CD4-positive, CD25-positive, alpha-beta regulatory T cell (primary cell): ENCODE data around the gene RETREG1. TPM values are rescaled to one million over a fixed set of nuclear protein-coding genes. Genes with fewer than 3 reads are reported as not detected.
A peak's percentile ranks its signal among the peaks of the same experiment; 100 is the strongest.

Experiments used
- ATAC-seq, 2 donors: fragments of 150-1000 bp; cut with Tn5 transposase; one replicate each; pipeline ENCODE4 v1.10.0; 2021; ENCODE audit warnings: low read depth in 2 of 2, moderate number of reproducible peaks in 2 of 2, moderate library complexity in 1 of 2
- DNase-seq, 3 donors: peaks; one replicate each; pipeline versions ENCODE4 v3.0.0 to v3.0.0-alpha.2; 2012 to 2022; ENCODE audit warnings: mixed read lengths in 1 of 3
- H3K27ac ChIP-seq: one replicate; pipeline ENCODE4 v1.7.0; 2013; ENCODE audit warnings: mild to moderate bottlenecking, low read length; ENCODE audit not compliant: insufficient read depth, poor library complexity, severe bottlenecking
- H3K27me3 ChIP-seq: one replicate; pipeline ENCODE4 v1.7.0; 2013; ENCODE audit warnings: low read length; ENCODE audit not compliant: control insufficient read depth, insufficient read depth
- H3K36me3 ChIP-seq: one replicate; pipeline ENCODE4 v1.7.0; 2013; ENCODE audit warnings: mild to moderate bottlenecking, low read length, moderate library complexity; ENCODE audit not compliant: control insufficient read depth, insufficient read depth
- H3K4me1 ChIP-seq: 2 replicates; pipeline ENCODE4 v1.7.0; 2013; ENCODE audit warnings: mild to moderate bottlenecking, low read length; ENCODE audit not compliant: insufficient read depth, control insufficient read depth, poor library complexity, severe bottlenecking
- H3K4me3 ChIP-seq: one replicate; pipeline ENCODE4 v1.7.0; 2013; ENCODE audit warnings: low read depth, mild to moderate bottlenecking, low read length, moderate library complexity
- H3K9me3 ChIP-seq, 2 experiments: 1 replicate in 1 of 2; 2 replicates in 1 of 2; pipeline ENCODE4 v1.7.0; 2013; ENCODE audit warnings: low read length in 2 of 2, mild to moderate bottlenecking in 1 of 2, moderate library complexity in 1 of 2; ENCODE audit not compliant: control insufficient read depth in 2 of 2
- H3K27ac Mint-ChIP-seq, 3 donors: one replicate each; pipeline ENCODE4 v1.8.0; 2020 to 2022; ENCODE audit warnings: mild to moderate bottlenecking in 3 of 3, mixed read lengths in 3 of 3, moderate library complexity in 2 of 3
- H3K27me3 Mint-ChIP-seq: one replicate; pipeline ENCODE4 v1.8.0; 2022; ENCODE audit warnings: mild to moderate bottlenecking, mixed read lengths
- H3K36me3 Mint-ChIP-seq: one replicate; pipeline ENCODE4 v1.8.0; 2020; ENCODE audit warnings: mixed read lengths
- H3K4me1 Mint-ChIP-seq, 4 donors: one replicate each; pipeline ENCODE4 v1.8.0; 2020 to 2022; ENCODE audit warnings: mixed read lengths in 4 of 4, mild to moderate bottlenecking in 1 of 4
- H3K4me3 Mint-ChIP-seq, 4 donors: one replicate each; pipeline ENCODE4 v1.8.0; 2020 to 2022; ENCODE audit warnings: mild to moderate bottlenecking in 4 of 4, mixed read lengths in 4 of 4, moderate library complexity in 3 of 4
- H3K9me3 Mint-ChIP-seq, 7 donors: one replicate each; pipeline ENCODE4 v1.8.0; 2020 to 2022; ENCODE audit warnings: mixed read lengths in 7 of 7, mild to moderate bottlenecking in 3 of 7, moderate library complexity in 2 of 7
- polyA plus RNA-seq, 4 donors: library from polyadenylated mRNA; unstranded; fragments of 300-500 nt; fragmentation: Illumina TruSeq; gene quantifications; one replicate each; pipeline ENCODE4 v1.2.3, GENCODE V29; 2021
- total RNA-seq: library from RNA; stranded (reverse); gene quantifications from one replicate; pipeline ENCODE4 v1.2.3, GENCODE V29; 2022

Gene RETREG1
- total and polyA plus RNA-seq, 5 donors from 2014 or later, result 31.0 to 123 (median 64.3) TPM

- peaks cover 23% of the 10 kb centered on the region for H3K36me3 Mint-ChIP-seq
- no peaks in the 10 kb centered on the region for H3K27me3 Mint-ChIP-seq
- H3K4me3 Mint-ChIP-seq, result no peak overlapping the region
- peaks cover 8 to 52% (median 37%) of the 10 kb centered on the region in 4 donors for H3K4me1 Mint-ChIP-seq
- Histone ChIP-seq H3K36me3 (no peaks in the 10 kb centered on the region), H3K27ac (no peak overlapping the region), H3K27me3 (no peaks in the 10 kb centered on the region), H3K4me3 (no peak overlapping the region), H3K9me3 (peaks cover 6 to 13% of the 10 kb centered on the region in 2 experiments), H3K4me1 (no peaks in the 10 kb centered on the region)
- peak overlapping the region; percentile 45 to 65 (median 54) for H3K27ac Mint-ChIP-seq
- ATAC-seq (no peak), DNase-seq (no peak)
- peaks cover 0 to 14% (median 6%) of the 10 kb centered on the region in 7 donors for H3K9me3 Mint-ChIP-seq
Observed at GRCh38 chr5:16490911-16491310, 125.9 kb downstream of the RETREG1 start.

GRCh38 chr5:16489322-16489791, 127.4 kb downstream of the RETREG1 start:
- Histone ChIP-seq H3K4me3 (no peak overlapping the region), H3K36me3 (no peaks in the 10 kb centered on the region), H3K27me3 (no peaks in the 10 kb centered on the region), H3K27ac (no peak overlapping the region), H3K9me3 (no peaks in the 10 kb centered on the region), H3K4me1 (no peaks in the 10 kb centered on the region)
- H3K27ac Mint-ChIP-seq, result peak overlapping the region in 1 of 3 donors; percentile 65
- peak in 2 of 3 donors; percentile 29 to 30 for DNase-seq
- no peaks in the 10 kb centered on the region for H3K27me3 Mint-ChIP-seq
- peaks cover 8 to 48% (median 30%) of the 10 kb centered on the region in 4 donors for H3K4me1 Mint-ChIP-seq
- H3K36me3 Mint-ChIP-seq, result peaks cover 15% of the 10 kb centered on the region
- peak; percentile 60 to 62 for ATAC-seq
- peaks cover 0 to 3% (median 0%) of the 10 kb centered on the region in 7 donors for H3K9me3 Mint-ChIP-seq
- no peak overlapping the region for H3K4me3 Mint-ChIP-seq

GRCh38 chr5:16487456-16487855, 129.3 kb downstream of the RETREG1 start:
- H3K36me3 Mint-ChIP-seq, result peaks cover 12% of the 10 kb centered on the region
- H3K9me3 Mint-ChIP-seq, result no peaks in the 10 kb centered on the region
- no peak overlapping the region for H3K4me3 Mint-ChIP-seq
- no peak for ATAC-seq
- no peak overlapping the region for H3K4me3 ChIP-seq
- no peak for DNase-seq
- no peaks in the 10 kb centered on the region for H3K27me3 ChIP-seq
- peaks cover 0 to 42% (median 29%) of the 10 kb centered on the region in 4 donors for H3K4me1 Mint-ChIP-seq
- H3K27me3 Mint-ChIP-seq, result no peaks in the 10 kb centered on the region
- peak overlapping the region in 1 of 3 donors; percentile 7 for H3K27ac Mint-ChIP-seq
- H3K9me3 ChIP-seq, result no peaks in the 10 kb centered on the region
- no peaks in the 10 kb centered on the region for H3K4me1 ChIP-seq
- no peak overlapping the region for H3K27ac ChIP-seq
- H3K36me3 ChIP-seq, result no peaks in the 10 kb centered on the region

GRCh38 chr5:16486711-16487111, 130.1 kb downstream of the RETREG1 start:
- Mint-ChIP-seq H3K27me3 (no peaks in the 10 kb centered on the region), H3K36me3 (peaks cover 12% of the 10 kb centered on the region), H3K9me3 (no peaks in the 10 kb centered on the region), H3K27ac (peak overlapping the region; percentile 23 to 38 (median 26)), H3K4me3 (no peak overlapping the region), H3K4me1 (peaks cover 0 to 37% (median 26%) of the 10 kb centered on the region in 4 donors)
- DNase-seq (peak in 1 of 3 donors; percentile 34), ATAC-seq (no peak)
- H3K36me3 ChIP-seq, result no peaks in the 10 kb centered on the region
- H3K4me1 ChIP-seq, result no peaks in the 10 kb centered on the region
- no peak overlapping the region for H3K27ac ChIP-seq
- H3K4me3 ChIP-seq, result no peak overlapping the region
- no peaks in the 10 kb centered on the region for H3K27me3 ChIP-seq
- no peaks in the 10 kb centered on the region for H3K9me3 ChIP-seq

- no peak overlapping the region for H3K27ac Mint-ChIP-seq
- no peaks in the 10 kb centered on the region for H3K9me3 Mint-ChIP-seq
- Histone ChIP-seq H3K4me1 (no peaks in the 10 kb centered on the region), H3K4me3 (no peak overlapping the region), H3K27me3 (no peaks in the 10 kb centered on the region), H3K9me3 (no peaks in the 10 kb centered on the region), H3K27ac (no peak overlapping the region), H3K36me3 (no peaks in the 10 kb centered on the region)
- no peaks in the 10 kb centered on the region for H3K27me3 Mint-ChIP-seq
- ATAC-seq (no peak), DNase-seq (no peak)
- H3K4me1 Mint-ChIP-seq, result peaks cover 0 to 29% (median 28%) of the 10 kb centered on the region in 4 donors
- peaks cover 16% of the 10 kb centered on the region for H3K36me3 Mint-ChIP-seq
- no peak overlapping the region for H3K4me3 Mint-ChIP-seq
Observed at GRCh38 chr5:16485656-16486055, 131.1 kb downstream of the RETREG1 start.

- H3K4me3 Mint-ChIP-seq, result no peak overlapping the region
- Histone ChIP-seq H3K9me3 (no peaks in the 10 kb centered on the region), H3K4me3 (no peak overlapping the region), H3K4me1 (no peaks in the 10 kb centered on the region), H3K36me3 (no peaks in the 10 kb centered on the region), H3K27ac (no peak overlapping the region), H3K27me3 (no peaks in the 10 kb centered on the region)
- H3K27me3 Mint-ChIP-seq, result no peaks in the 10 kb centered on the region
- ATAC-seq, result no peak
- no peaks in the 10 kb centered on the region for H3K9me3 Mint-ChIP-seq
- H3K27ac Mint-ChIP-seq, result no peak overlapping the region
- peaks cover 0 to 25% (median 23%) of the 10 kb centered on the region in 4 donors for H3K4me1 Mint-ChIP-seq
- peaks cover 19% of the 10 kb centered on the region for H3K36me3 Mint-ChIP-seq
- no peak for DNase-seq
Observed at GRCh38 chr5:16484081-16484480, 132.7 kb downstream of the RETREG1 start.

GRCh38 chr5:16483361-16483760, 133.4 kb downstream of the RETREG1 start:
- no peaks in the 10 kb centered on the region for H3K27me3 Mint-ChIP-seq
- ATAC-seq (no peak), DNase-seq (no peak)
- peaks cover 19% of the 10 kb centered on the region for H3K36me3 Mint-ChIP-seq
- H3K4me1 Mint-ChIP-seq, result peaks cover 0 to 26% (median 22%) of the 10 kb centered on the region in 4 donors
- H3K27ac ChIP-seq, result no peak overlapping the region
- no peaks in the 10 kb centered on the region for H3K9me3 ChIP-seq
- no peak overlapping the region for H3K4me3 ChIP-seq
- no peaks in the 10 kb centered on the region for H3K36me3 ChIP-seq
- H3K9me3 Mint-ChIP-seq, result no peaks in the 10 kb centered on the region
- H3K27ac Mint-ChIP-seq, result peak overlapping the region in 2 of 3 donors; percentile 55 to 67
- no peak overlapping the region for H3K4me3 Mint-ChIP-seq
- no peaks in the 10 kb centered on the region for H3K4me1 ChIP-seq
- H3K27me3 ChIP-seq, result no peaks in the 10 kb centered on the region

- Mint-ChIP-seq H3K36me3 (peaks cover 15% of the 10 kb centered on the region), H3K4me3 (no peak overlapping the region), H3K9me3 (no peaks in the 10 kb centered on the region), H3K27ac (no peak overlapping the region), H3K27me3 (no peaks in the 10 kb centered on the region), H3K4me1 (peaks cover 0 to 27% (median 19%) of the 10 kb centered on the region in 4 donors)
- ATAC-seq, result no peak
- no peaks in the 10 kb centered on the region for H3K36me3 ChIP-seq
- no peaks in the 10 kb centered on the region for H3K27me3 ChIP-seq
- no peaks in the 10 kb centered on the region for H3K4me1 ChIP-seq
- H3K4me3 ChIP-seq, result no peak overlapping the region
- DNase-seq, result no peak
- H3K27ac ChIP-seq, result no peak overlapping the region
- no peaks in the 10 kb centered on the region for H3K9me3 ChIP-seq
Observed at GRCh38 chr5:16482891-16483290, 133.9 kb downstream of the RETREG1 start.
